ENCODE data around the gene BEST3.

- TF ChIP-seq CTCF (IDR thresholded peaks at IDR 0.05) (no peak), ZFX (IDR thresholded peaks at IDR 0.05; ENCODE audit: borderline replicate concordance) (no peak)
Observed at GRCh38 chr12:69698769-69699540, at the start of gene BEST3.

Data from 22Rv1 (cell line).